CD4-positive, alpha-beta T cell treated with Interleukin-15 for 4 hours (primary cell): ENCODE results near the gene SSH3.
"Not testable (repeated sequence)": the region's sequence is repeated elsewhere in the genome, so short reads cannot be mapped to it uniquely, and the experiment has no call there.

ENCODE experiments used
- DNase-seq: peaks from one replicate; pipeline ENCODE4 v3.0.0-alpha.2; 2020; ENCODE audit warnings: low spot score

SSH3 gene

DNA sequence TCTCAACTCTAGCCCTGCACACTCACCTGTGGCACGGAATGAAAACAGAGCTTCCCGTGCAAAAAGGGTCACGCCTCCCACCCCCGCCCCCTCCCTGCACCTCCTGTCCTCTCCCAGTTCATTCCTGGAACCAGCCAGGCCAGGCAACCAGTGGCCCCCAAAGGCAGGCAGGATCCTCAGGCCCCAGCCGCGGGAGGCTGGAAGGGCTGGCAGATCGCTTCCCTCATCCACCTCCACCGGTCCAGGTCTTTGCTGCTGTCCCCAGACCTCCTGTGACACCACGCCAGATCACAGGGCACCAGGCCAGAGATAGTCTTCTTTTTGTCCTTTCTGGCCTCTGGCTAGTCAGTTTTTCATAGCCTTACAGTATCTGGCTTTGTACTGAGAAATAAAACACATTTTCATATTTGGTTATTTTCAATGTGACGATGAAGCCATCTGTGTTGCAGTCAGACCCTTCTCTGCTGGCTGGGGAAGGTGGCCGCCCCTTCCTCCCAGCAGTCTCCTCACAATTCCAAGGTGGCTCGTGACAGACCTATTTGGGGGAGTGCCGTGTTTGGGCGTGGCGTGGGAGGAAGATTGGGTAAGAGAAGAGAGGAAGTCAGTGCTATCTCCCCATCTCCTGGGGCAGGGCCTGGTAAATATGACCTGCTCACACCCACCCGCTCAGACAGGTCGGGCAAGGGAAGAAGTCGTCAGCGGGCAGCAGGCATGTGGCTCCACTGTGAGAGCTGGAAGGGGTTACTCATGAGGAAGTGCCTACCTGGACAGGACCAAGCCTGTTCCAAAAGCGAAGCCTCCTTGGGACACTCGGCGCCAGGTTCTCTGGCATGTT lies 9.1 kb downstream of the SSH3 start:
- peak; percentile 53 for DNase-seq

- no peak for DNase-seq
Measured at GRCh38 chr11:67313125-67313890, 10.0 kb downstream of the SSH3 start.

DNA sequence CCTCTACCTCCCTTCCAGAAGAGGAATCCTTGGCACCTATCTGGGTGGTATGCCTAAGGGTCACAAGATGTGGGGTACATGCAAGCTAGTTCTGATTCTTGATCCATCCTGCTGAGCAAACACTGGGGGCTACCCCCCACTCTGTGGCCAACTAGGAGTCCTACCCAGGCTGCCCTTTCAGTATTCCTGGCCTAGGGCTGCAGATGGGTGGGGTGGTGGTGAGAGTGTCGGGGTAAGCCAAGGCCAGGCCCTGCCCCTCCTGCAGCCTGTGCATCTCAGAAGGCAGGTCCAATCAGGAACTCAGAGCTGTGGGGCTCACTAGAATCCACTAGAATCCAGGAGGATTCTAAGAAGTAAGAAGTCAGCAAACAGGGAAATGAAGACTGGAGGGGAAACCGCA lies 10.9 kb downstream of the SSH3 start:
- DNase-seq = no peak

DNA sequence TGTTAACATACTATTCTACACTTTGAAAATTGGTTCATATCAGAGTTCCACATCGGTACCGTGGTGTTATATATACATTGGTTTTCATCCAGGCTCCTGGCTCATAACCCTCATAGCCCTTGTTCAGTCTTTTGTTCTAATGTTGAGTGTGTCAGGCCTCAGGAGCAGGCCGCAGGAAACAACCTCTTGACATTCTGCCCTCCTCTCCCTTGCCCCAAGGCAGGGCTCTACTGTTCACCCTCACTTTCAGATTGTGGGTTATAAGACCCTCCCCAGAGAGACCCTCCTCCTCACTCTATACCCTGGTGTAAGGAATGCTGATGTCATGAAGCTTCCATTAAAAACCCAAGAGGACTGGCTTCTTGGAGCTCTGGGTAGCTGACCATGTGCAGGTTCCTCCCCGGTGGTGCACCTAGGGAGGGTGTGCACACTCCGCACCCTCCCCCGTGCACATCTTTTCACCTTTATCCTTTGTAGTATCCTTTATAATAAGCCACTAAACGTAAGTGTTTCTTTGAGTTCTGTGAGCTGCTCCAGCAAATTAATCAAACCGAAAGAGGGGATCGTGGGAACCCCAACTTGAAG lies 12.1 kb downstream of the SSH3 start:
- DNase-seq = no peak

DNA sequence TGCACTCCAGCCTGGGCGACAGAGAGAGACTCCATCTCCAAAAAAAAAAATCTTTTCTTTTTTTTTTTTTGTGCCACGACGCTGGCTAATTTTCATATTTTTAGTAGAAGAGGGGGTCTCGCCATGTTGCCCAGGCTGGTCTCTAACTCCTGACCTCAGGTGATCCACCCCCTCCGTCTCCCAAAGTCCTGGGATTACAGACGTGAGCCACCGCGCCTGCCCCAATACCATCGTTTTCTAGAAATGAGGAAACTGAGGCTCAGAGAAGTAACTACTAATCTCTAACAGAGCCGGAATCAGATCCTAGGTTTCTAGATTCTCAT lies 13.5 kb downstream of the SSH3 start:
- no peak for DNase-seq

DNA sequence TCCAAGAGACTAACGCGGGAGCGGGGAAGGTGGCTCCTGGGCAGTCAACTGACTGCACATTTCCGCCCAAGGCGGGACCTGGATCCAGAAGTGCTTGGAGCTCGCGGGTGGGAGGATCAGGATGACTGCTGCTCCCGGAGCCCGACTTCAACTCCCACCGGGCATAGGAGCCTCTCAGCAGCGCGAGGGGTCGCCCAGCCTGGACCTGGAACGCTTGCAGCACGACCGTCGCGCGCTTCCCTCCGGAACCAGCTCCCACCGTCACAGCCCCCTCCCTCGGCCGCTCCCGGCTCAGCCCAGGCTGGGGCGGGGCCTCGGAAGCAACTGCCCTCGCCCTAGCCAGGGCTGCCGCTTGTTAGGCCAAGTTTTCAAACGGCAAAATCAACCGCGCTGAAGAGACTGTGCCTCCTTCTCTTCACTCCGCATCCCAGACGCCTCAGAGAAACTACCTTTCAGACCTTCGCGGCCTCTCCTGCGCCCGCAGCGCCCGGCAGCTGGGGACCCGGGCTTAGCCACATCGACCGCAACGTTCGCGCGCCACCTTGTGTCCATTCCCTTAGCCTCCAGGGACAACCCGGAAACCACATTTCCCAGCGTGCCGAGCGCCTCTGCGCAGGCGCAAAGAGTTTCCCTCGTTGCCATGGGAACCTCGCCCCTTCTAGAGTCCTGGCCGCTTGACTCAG lies 14.0 kb downstream of the SSH3 start:
- peak; percentile 99 for DNase-seq

DNA sequence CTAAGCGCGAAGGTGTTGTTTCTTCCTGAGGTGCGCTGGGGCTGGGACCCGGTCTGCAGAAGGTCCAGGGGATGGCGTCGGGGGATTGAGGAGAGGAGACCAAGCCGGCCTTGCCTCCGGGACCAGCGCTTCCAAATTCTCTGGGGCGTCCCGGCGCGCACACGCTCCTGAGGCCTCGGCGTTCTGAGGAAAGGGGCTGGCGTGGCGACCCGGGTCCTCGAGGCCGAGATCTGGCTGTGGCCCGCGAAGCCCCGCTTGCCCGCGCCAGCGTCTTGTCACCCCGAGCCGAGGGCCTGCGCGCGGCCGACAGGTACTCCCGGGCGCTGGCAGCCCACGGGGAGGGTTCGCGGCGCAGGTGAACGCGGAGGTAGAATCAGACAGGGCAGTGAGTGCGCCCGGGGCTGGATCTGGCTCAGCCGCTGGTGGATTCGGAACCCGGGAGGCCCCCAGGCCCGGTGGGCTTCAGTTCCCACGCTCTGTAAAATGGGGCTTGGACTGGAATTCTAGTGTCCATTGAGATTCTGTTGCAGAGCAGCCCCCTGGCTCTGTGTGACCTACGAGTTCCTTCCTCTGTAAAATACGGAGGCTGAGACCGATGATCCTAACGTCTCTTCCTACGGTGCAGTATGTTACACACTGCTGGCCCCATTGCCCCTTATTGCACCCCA lies 14.7 kb downstream of the SSH3 start:
- no peak for DNase-seq

DNA sequence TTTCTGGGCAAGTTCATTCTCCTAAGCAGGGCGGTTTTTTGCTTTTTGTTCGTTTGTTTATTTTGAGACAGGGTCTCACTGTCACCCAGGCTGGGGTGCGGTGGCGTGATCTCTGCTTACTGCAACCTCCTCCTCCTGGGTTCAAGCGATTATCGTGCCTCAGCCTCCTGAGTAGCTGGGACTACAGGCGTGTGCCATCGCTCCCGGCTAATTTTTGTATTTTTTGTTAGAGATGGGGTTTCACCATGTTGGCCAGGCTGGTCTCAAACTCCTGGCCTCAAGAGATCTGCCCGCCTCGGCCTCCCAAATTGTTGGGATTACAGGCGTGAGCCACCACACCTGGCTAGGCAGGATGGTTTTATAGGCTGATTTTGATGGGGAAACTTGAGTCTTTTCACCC lies 15.5 kb downstream of the SSH3 start:
- not testable (repeated sequence) for DNase-seq

DNA sequence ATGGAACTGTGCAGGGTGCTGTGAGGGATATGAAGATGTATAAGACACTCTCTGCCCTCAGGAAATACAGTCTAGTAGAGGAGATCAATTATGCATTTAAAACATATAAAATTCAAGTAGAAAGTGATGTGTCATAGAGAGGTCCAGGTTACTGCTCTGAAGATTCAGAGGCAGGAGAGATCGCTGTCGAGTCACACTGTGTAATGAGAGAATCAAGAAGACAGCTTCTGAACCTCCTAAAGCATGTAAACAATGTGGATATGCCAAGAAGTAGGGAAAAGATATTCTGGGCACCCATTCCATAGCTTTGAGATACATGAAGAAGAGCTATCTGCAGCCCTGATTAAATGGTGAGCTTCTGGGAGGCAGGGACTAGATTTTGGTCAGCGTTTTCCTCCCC lies 16.7 kb downstream of the SSH3 start:
- DNase-seq = no peak

DNA sequence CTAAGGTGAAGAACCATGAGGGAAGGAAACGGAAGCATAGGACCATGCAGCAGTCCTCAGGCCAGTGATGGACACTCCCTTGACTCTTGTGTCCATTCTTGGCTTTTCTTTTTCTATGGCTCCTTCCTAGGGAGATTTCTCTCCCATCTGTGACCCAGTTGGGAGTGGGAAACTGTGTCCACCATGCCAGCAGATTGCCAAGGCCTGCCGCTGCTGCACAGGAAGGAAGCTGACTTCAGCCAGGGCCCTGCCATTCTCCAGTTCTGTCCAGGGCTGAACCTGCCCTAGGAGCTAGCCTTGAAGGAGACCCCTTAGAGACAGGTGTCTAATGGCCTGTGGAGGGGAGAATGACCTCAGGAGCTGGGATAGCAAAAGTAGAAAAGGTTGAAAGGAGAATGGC lies 17.4 kb downstream of the SSH3 start:
- no peak for DNase-seq

DNA sequence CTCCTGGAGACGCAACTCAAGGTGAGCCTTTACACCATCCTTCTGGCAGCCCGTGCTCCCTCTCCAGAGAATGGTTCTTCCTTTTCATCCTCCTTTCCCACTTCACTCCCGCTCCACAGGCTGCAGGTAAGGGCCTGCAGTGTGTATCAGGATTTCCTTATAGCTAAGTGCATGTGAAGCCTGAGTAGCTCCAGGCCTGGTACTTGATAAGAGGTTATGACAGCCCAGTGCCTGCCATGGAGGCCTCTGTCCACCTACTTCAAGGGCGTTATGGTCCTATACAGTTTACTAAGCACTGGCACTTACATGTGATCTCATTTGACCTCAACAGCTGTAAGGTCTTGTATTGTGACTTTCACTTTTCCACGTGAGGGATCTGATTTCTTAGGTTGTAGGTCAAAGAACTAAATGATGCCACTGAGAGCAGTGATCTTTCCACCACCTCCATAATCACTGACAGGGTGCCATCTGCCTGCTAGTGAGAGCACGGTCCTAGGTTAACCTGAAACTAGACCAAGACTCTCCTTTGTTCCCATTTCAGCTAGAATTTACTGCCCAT lies 18.1 kb downstream of the SSH3 start:
- DNase-seq = no peak

GRCh38 chr11:67322049-67322448 lies 18.7 kb downstream of the SSH3 start:
- no peak for DNase-seq

- no peak for DNase-seq
Measured at GRCh38 chr11:67323526-67323925, 20.2 kb downstream of the SSH3 start.

DNA sequence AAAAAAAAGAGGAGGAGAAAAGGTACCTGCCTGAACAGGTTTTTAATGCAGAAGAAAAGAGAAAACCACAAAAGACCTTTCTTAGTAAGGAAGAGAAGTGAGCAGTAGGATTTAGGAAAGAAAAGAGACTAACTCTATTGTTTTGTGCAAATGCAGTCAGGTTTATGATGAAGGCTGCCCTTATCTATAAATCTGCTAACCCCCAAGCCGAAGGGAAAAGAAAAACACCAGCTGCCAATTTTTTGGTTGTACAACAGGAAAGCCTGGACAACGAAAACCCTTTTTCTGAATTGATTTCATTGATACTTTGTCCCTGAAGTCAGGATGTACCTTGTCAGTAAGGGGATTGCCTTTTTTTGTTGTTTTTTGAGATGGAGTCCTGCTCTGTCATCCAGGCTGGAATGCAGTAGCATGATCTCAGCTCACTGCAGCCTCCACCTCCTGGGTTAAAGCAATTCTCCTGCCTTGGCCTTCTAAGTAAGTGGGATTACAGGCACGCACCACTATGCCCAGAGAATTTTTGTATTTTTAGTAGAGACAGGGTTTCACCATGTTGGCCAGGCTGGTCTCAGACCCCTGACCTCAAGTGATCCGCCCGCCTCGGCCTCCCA lies 28.9 kb downstream of the SSH3 start:
- DNase-seq = no peak

GRCh38 chr11:67337257-67337656 lies 33.9 kb downstream of the SSH3 start:
- no peak for DNase-seq

- DNase-seq = no peak
Measured at GRCh38 chr11:67344264-67344663, 40.9 kb downstream of the SSH3 start.

GRCh38 chr11:67345247-67345919 lies 42.1 kb downstream of the SSH3 start:
- no peak for DNase-seq

DNA sequence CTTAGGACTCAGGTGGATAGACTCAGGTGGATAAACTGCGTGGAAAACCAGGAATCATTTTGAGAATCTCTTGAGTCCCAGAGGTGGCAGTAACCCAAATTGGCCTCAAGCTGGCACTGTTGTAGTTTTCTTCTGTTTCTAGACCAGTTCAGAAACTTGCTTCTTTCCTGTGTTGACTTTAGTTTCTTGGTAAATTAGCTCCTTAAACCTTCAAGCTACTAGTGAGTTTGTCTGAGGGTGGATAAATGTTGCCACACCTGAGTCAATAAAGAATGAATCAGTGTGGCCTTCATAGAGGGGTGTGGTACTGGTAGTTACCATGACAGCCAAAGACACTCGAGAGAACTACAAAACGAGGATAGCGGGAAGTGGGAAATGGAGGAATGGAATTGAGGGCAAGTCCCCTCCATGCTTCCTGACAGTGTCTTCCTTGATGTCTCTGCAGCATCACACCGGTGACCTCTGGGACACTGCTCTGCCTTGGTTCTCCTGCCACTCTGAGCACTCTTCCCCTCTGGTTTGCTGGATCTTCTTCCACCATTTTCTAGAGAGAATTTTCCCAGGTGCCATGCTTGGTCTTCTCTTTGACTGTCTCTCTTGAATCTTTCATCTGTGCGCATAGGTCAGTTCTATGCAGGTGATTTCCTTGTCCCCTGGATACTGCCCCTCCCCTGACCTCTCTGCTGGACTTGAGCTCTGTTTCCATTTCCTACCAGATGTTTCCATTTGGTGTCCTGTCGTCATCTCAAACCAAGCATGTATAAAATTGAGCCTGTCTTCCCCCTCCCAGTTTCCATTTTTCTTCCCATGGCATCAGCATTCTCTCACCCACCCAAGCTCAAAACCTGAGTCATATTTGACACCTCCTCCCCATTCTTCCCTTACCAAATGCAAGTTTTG lies 42.8 kb downstream of the SSH3 start:
- peak; percentile 65 for DNase-seq

DNA sequence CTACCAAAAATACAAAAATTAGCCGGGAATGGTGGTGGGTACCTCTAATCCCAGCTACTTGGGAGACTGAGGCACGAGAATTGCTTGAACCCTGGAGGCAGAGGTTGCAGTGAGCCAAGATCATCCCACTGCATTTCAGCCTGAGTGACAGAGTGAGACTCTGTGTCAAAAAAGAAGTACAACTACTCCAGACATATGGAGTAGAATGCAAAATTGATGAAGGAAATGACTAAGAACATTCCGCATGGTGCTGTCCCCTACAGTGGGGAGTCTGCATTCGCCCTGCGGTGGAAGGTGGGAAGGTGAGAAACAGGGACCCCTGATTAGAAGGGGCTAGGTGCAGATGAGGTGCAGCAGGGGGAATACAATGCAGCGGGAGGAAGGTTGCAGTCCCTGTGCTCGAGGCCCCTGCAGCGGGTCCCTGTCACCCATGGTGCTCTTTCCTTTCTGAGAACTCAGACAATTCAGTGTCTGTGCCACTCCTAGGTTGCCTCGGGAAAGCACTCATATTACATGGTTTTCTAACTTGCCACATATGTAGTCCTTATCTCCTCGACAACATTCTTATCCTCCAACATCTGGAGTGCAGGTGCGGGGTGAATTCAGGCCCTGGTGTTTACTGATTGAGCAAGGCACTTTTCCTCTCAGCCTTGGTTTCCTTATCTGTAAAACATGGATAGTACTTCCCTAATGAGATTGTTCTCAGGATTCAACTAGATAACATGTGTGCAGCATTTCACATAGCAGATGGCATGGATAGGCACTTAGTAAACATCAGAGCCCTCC lies 44.8 kb downstream of the SSH3 start:
- no peak for DNase-seq
